Prostate gland (tissue), 2 donors: Measurements from ENCODE around the gene RNF17. TPM values are rescaled to one million over a fixed set of nuclear protein-coding genes. Genes with fewer than 3 reads are reported as not detected.

Experiments used
- DNase-seq: peaks from one replicate; pipeline ENCODE4 v3.0.0-alpha.2; 2019; ENCODE audit warnings: low spot score
- H3K27ac ChIP-seq, 2 donors: fragments of 200-600 bp; sonication (generic); 2 replicates each; pipeline ENCODE4 v1.5.1; 2017 to 2019
- H3K27me3 ChIP-seq: fragments of 200-600 bp; sonication (generic); replicated peaks from 2 replicates; pipeline ENCODE4 v1.5.1; 2019; ENCODE audit not compliant: insufficient read depth
- H3K36me3 ChIP-seq, 2 donors: fragments of 200-600 bp; sonication (generic); 1 replicate in 1 of 2; 2 replicates in 1 of 2; pipeline versions ENCODE4 v1.5.1 to v1.8.1; 2017 to 2019
- H3K4me1 ChIP-seq: fragments of 200-600 bp; sonication (generic); replicated peaks from 2 replicates; pipeline ENCODE4 v1.5.1; 2019
- H3K4me3 ChIP-seq, 2 donors: fragments of 200-600 bp; sonication (generic); 2 replicates each; pipeline ENCODE4 v1.5.1; 2017 to 2019
- H3K9me3 ChIP-seq: fragments of 200-600 bp; sonication (generic); 2 replicates; pipeline ENCODE4 v1.5.1; 2017
- CTCF ChIP-seq, 4 experiments: fragments of 200-600 bp in 2 of 4; fragments of 450-650 bp in 2 of 4; sonication (generic) in 2 of 4; IDR thresholded peaks; 1 replicate in 3 of 4; 2 replicates in 1 of 4; pipeline ENCODE4 v1.5.1; 2016 to 2019; ENCODE audit warnings: antibody characterized with exemption in 4 of 4, mild to moderate bottlenecking in 2 of 4, moderate library complexity in 2 of 4
- POLR2A ChIP-seq: fragments of 450-650 bp; IDR thresholded peaks from one replicate; pipeline ENCODE4 v1.6.1; 2016; ENCODE audit warnings: antibody characterized with exemption, mild to moderate bottlenecking
- POLR2AphosphoS5 ChIP-seq: sonication (generic); formaldehyde crosslinking; IDR thresholded peaks from one replicate; pipeline ENCODE4 v1.6.1; 2017; ENCODE audit warnings: antibody characterized with exemption
- WGBS: methylation state at CpG from one replicate; pipeline ENCODE4 v1.1.5; 2018; 5-methylcytosine and 5-hydroxymethylcytosine counted together
- intact Hi-C: fragments of 100-400 bp; cut with DNase I; formaldehyde crosslinking; loops from one replicate; pipeline ENCODE4 v1.14.2; 2022
- total RNA-seq, 2 donors: library from RNA; depleted of rRNA; stranded (reverse); fragments of >200 nt; gene quantifications; one replicate each; pipeline ENCODE4 v1.1.0, GENCODE V29; 2016

The RNF17 gene
- total RNA-seq, 2 donors from 2014 or later = 16.4 TPM; not detected in 1

DNA sequence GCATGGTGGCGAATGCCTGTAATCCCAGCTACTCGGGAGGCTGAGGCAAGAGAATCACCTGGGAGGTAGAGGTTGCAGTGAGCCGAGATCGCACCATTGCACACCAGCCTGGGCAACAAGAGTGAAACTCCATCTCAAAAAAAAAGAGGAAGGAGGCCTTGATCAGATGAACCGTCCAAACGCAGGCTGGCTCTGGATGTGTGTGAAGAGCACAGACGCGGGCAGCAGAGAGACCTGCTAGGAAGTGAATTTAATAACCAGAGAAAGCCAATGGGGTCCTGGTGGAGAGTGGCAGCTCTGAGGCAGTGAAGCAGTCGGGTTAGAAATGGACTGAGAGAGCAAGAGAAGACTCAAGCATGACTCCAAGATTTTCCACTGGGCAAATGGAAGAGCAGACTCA is 136.5 kb downstream of the RNF17 start:
- TF ChIP-seq CTCF (IDR thresholded peaks at IDR 0.05) (no peak), POLR2AphosphoS5 (no peak), POLR2A (no peak)
- Histone ChIP-seq H3K9me3 (no peaks in the 10 kb centered on the region), H3K4me1 (no peaks in the 10 kb centered on the region), H3K36me3 (no peaks in the 10 kb centered on the region), H3K4me3 (no peak overlapping the region), H3K27ac (no peak overlapping the region), H3K27me3 (no peaks in the 10 kb centered on the region)
- intact Hi-C loops = no loop called here
- WGBS = 96% methylated on average over 9 of the region's 9 CpGs
- no peak for DNase-seq

- Histone ChIP-seq H3K9me3 (no peaks in the 10 kb centered on the region), H3K4me1 (no peaks in the 10 kb centered on the region), H3K4me3 (no peak overlapping the region), H3K36me3 (no peaks in the 10 kb centered on the region), H3K27me3 (no peaks in the 10 kb centered on the region), H3K27ac (no peak overlapping the region)
- intact Hi-C loops = no loop called here
- 94% methylated on average over 3 of the region's 3 CpGs for WGBS
- DNase-seq = no peak
- TF ChIP-seq POLR2AphosphoS5 = no peak
- no peak for TF ChIP-seq POLR2A
- TF ChIP-seq CTCF (IDR thresholded peaks at IDR 0.05) = no peak
These were observed 141.3 kb downstream of the RNF17 start for GRCh38 chr13:24905242-24905641.

GRCh38 chr13:24906268-24906667 is 142.3 kb downstream of the RNF17 start:
- 89% methylated on average over 7 of the region's 7 CpGs for WGBS
- no peaks in the 10 kb centered on the region for H3K36me3 ChIP-seq
- H3K9me3 ChIP-seq = no peaks in the 10 kb centered on the region
- H3K4me1 ChIP-seq = no peaks in the 10 kb centered on the region
- no peak for DNase-seq
- intact Hi-C loops = no loop called here
- TF ChIP-seq POLR2AphosphoS5 (no peak), POLR2A (no peak), CTCF (IDR thresholded peaks at IDR 0.05) (no peak)
- no peak overlapping the region for H3K27ac ChIP-seq
- H3K4me3 ChIP-seq = no peak overlapping the region
- no peaks in the 10 kb centered on the region for H3K27me3 ChIP-seq

DNA sequence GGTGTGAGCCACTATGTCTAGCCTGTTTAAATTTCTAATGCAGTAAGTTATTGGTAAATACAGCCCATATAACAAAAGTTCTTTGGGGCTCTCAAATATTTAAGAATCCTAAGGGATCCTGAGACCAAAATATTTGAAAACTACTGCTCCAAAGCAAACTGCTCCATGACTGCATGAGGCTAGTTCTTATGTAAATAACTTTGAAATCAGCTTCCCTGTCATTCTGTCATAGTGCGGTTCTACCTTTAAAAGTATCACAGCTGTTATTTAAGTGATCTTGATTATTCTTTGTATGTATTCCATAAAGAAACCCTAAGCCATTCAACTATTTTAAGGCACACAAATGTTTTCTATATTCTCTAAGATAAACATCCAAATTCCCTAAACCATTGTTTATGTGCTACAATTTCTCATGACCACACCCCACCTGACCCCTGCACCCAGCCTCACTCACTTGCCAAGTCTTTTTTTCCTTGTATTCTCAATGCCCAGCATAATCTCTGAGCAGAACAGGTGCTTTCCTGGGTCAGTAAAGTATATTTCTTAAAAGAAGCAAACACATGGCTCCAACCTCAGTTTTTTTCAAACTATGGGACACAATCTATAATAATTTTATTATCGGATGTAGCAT is 146.6 kb downstream of the RNF17 start:
- no peaks in the 10 kb centered on the region for H3K9me3 ChIP-seq
- 90% methylated on average over 2 of the region's 2 CpGs for WGBS
- no peaks in the 10 kb centered on the region for H3K4me1 ChIP-seq
- no peak overlapping the region for H3K27ac ChIP-seq
- no peak for DNase-seq
- no peaks in the 10 kb centered on the region for H3K36me3 ChIP-seq
- H3K27me3 ChIP-seq = no peaks in the 10 kb centered on the region
- H3K4me3 ChIP-seq = no peak overlapping the region
- TF ChIP-seq POLR2A (no peak), CTCF (IDR thresholded peaks at IDR 0.05) (no peak), POLR2AphosphoS5 (no peak)
- intact Hi-C loops = no loop called here

GRCh38 chr13:24911133-24911908 is 147.4 kb downstream of the RNF17 start:
- Histone ChIP-seq H3K9me3 (no peaks in the 10 kb centered on the region), H3K27me3 (no peaks in the 10 kb centered on the region), H3K27ac (no peak overlapping the region), H3K4me3 (no peak overlapping the region), H3K4me1 (no peaks in the 10 kb centered on the region), H3K36me3 (no peaks in the 10 kb centered on the region)
- TF ChIP-seq CTCF (IDR thresholded peaks at IDR 0.05) = no peak
- no peak for TF ChIP-seq POLR2AphosphoS5
- TF ChIP-seq POLR2A = no peak
- no peak for DNase-seq
- intact Hi-C loops = no loop called here
- 92% methylated on average over 10 of the region's 10 CpGs for WGBS
